H1 (cell line): ENCODE results near the gene TIAL1.

Experiments used
- CHD2 ChIP-seq: IDR thresholded peaks from 2 replicates; pipeline ENCODE4 v1.6.1; 2012; ENCODE audit warnings: low read length, improper control_type of control experiment
- CTCF ChIP-seq, 3 experiments: IDR thresholded peaks; 1 replicate in 2 of 3; 2 replicates in 1 of 3; pipeline versions ENCODE4 v1.5.1 to v1.6.1; 2011; ENCODE audit warnings: low read length in 3 of 3, mild to moderate bottlenecking in 3 of 3, inconsistent platforms in 2 of 3, low read depth in 1 of 3, moderate library complexity in 1 of 3; ENCODE audit not compliant: insufficient read depth in 1 of 3; ENCODE audit errors: control extremely low read depth in 1 of 3
- E2F6 ChIP-seq: IDR thresholded peaks from 2 replicates; pipeline ENCODE4 v1.6.1; 2012; ENCODE audit warnings: inconsistent platforms
- PHF8 ChIP-seq: fragments of 200-600 bp; sonication (generic); conservative IDR thresholded peaks from 2 replicates; pipeline ENCODE4 v1.7.1; 2012; ENCODE audit warnings: low read depth, mild to moderate bottlenecking, inconsistent platforms, low read length, moderate library complexity
- POLR2AphosphoS5 ChIP-seq: IDR thresholded peaks from 2 replicates; pipeline ENCODE4 v1.6.1; 2011; ENCODE audit warnings: low read depth, low read length
- TAF1 ChIP-seq: IDR thresholded peaks from 2 replicates; pipeline ENCODE4 v1.6.1; 2011; ENCODE audit warnings: mild to moderate bottlenecking, low read depth, low read length
- ZNF274 ChIP-seq: IDR thresholded peaks from 2 replicates; pipeline ENCODE4 v1.7.0; 2012; ENCODE audit warnings: low read length, borderline replicate concordance; ENCODE audit errors: extremely low read depth

- no peak for TF ChIP-seq E2F6
- TF ChIP-seq CTCF (IDR thresholded peaks at IDR 0.05; ENCODE audit: control extremely low read depth in 1 of 3, insufficient read depth in 1 of 3, low read depth in 1 of 3, low read length in 3 of 3): no peak
- no peak for TF ChIP-seq TAF1
- no peak for TF ChIP-seq POLR2AphosphoS5
- no peak for TF ChIP-seq PHF8
- no peak for TF ChIP-seq CHD2
- no peak for TF ChIP-seq ZNF274
These were observed 52.7 kb downstream of the TIAL1 start for GRCh38 chr10:119543814-119544642.
